HEK293 (cell line): ENCODE measurements around the gene ITGB6.

Experiments used
- MYNN ChIP-seq: fragments of 450-650 bp; formaldehyde crosslinking; IDR thresholded peaks from 2 replicates; pipeline ENCODE4 v1.5.1; 2016; ENCODE audit warnings: missing biosample characterization, missing genetic modification characterization, borderline replicate concordance
- ZBTB7A ChIP-seq: fragments of 450-650 bp; formaldehyde crosslinking; IDR thresholded peaks from 2 replicates; pipeline ENCODE4 v1.5.1; 2016; ENCODE audit warnings: low read depth, missing biosample characterization, missing genetic modification characterization
- ZBTB8A ChIP-seq: fragments of 450-650 bp; formaldehyde crosslinking; IDR thresholded peaks from 2 replicates; pipeline ENCODE4 v1.5.1; 2016; ENCODE audit warnings: missing biosample characterization, missing genetic modification characterization
- ZFP37 ChIP-seq: fragments of 450-650 bp; formaldehyde crosslinking; IDR thresholded peaks from 2 replicates; pipeline ENCODE4 v1.5.1; 2016; ENCODE audit warnings: missing biosample characterization, missing genetic modification characterization
- ZNF10 ChIP-seq: fragments of 450-650 bp; formaldehyde crosslinking; IDR thresholded peaks from 2 replicates; pipeline ENCODE4 v1.5.1; 2017; ENCODE audit warnings: missing biosample characterization, missing genetic modification characterization
- ZNF274 ChIP-seq, 2 experiments: fragments of 200-500 bp in 1 of 2; fragments of 450-650 bp in 1 of 2; sonication (Bioruptor generic) in 1 of 2; formaldehyde crosslinking in 1 of 2; IDR thresholded peaks; 2 replicates each; pipeline versions ENCODE4 v1.5.1 to v1.6.1; 2014 to 2016; ENCODE audit warnings: borderline replicate concordance in 1 of 2, inconsistent platforms in 1 of 2, low read length in 1 of 2, missing biosample characterization in 1 of 2, missing genetic modification characterization in 1 of 2
- ZNF660 ChIP-seq: fragments of 450-650 bp; IDR thresholded peaks from 2 replicates; pipeline ENCODE4 v1.5.1; 2018; ENCODE audit warnings: missing biosample characterization, mild to moderate bottlenecking, missing genetic modification characterization
- TF ChIP-seq, protein P1 (sequence below): fragments of 450-650 bp; formaldehyde crosslinking; IDR thresholded peaks from 2 replicates; pipeline ENCODE4 v1.5.1; 2016; ENCODE audit warnings: missing biosample characterization, missing genetic modification characterization
- TF ChIP-seq, protein P2 (sequence below): fragments of 450-650 bp; formaldehyde crosslinking; conservative IDR thresholded peaks from 2 replicates; pipeline ENCODE4 v1.5.1; 2016; ENCODE audit warnings: low read depth, missing biosample characterization, missing genetic modification characterization

DNA sequence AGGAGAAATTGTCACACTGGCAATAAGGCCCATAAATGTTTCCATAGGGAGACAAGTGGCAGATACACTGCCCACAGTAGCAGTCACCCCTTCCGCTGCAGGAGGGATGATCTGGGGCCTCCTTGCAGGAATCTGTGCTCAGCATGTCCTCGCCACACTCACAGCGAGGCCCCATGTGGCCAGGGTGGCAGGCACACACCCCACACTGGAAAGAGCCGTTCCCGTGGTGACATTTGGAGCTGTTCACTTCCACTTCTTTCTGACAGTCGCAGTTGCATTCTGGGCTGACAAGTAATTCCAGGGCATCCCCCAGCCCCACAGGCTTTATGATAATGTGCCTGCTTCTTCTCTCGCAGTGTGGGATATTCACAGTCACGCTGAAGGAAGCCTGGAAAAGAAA, 62.6 kb downstream of the ITGB6 start:
- TF ChIP-seq ZNF274 (IDR thresholded peaks at IDR 0.05; ENCODE audit: low read length), result no peak
- TF ChIP-seq ZNF274 (tag by site-specific recombination; IDR thresholded peaks at IDR 0.05; ENCODE audit: borderline replicate concordance), result no peak
- no peak for TF ChIP-seq ZFP37
- no peak for TF ChIP-seq ZNF660 (tag by site-specific recombination)
- no peak for TF ChIP-seq ZNF10 (tag by site-specific recombination)
- TF ChIP-seq, protein P1, sequence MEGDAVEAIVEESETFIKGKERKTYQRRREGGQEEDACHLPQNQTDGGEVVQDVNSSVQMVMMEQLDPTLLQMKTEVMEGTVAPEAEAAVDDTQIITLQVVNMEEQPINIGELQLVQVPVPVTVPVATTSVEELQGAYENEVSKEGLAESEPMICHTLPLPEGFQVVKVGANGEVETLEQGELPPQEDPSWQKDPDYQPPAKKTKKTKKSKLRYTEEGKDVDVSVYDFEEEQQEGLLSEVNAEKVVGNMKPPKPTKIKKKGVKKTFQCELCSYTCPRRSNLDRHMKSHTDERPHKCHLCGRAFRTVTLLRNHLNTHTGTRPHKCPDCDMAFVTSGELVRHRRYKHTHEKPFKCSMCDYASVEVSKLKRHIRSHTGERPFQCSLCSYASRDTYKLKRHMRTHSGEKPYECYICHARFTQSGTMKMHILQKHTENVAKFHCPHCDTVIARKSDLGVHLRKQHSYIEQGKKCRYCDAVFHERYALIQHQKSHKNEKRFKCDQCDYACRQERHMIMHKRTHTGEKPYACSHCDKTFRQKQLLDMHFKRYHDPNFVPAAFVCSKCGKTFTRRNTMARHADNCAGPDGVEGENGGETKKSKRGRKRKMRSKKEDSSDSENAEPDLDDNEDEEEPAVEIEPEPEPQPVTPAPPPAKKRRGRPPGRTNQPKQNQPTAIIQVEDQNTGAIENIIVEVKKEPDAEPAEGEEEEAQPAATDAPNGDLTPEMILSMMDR (tag by site-specific recombination), result no peak
- TF ChIP-seq MYNN (tag by site-specific recombination), result no peak
- no peak for TF ChIP-seq ZBTB7A (tag by site-specific recombination)
- TF ChIP-seq, protein P2, sequence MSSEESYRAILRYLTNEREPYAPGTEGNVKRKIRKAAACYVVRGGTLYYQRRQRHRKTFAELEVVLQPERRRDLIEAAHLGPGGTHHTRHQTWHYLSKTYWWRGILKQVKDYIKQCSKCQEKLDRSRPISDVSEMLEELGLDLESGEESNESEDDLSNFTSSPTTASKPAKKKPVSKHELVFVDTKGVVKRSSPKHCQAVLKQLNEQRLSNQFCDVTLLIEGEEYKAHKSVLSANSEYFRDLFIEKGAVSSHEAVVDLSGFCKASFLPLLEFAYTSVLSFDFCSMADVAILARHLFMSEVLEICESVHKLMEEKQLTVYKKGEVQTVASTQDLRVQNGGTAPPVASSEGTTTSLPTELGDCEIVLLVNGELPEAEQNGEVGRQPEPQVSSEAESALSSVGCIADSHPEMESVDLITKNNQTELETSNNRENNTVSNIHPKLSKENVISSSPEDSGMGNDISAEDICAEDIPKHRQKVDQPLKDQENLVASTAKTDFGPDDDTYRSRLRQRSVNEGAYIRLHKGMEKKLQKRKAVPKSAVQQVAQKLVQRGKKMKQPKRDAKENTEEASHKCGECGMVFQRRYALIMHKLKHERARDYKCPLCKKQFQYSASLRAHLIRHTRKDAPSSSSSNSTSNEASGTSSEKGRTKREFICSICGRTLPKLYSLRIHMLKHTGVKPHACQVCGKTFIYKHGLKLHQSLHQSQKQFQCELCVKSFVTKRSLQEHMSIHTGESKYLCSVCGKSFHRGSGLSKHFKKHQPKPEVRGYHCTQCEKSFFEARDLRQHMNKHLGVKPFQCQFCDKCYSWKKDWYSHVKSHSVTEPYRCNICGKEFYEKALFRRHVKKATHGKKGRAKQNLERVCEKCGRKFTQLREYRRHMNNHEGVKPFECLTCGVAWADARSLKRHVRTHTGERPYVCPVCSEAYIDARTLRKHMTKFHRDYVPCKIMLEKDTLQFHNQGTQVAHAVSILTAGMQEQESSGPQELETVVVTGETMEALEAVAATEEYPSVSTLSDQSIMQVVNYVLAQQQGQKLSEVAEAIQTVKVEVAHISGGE (tag by site-specific recombination), result no peak
- no peak for TF ChIP-seq ZBTB8A
